ENCODE measurements around the gene NHERF2. TPM values are rescaled to one million over a fixed set of nuclear protein-coding genes. Genes with fewer than 3 reads are reported as not detected.

The NHERF2 gene
- polyA plus RNA-seq, 6 donors from 2014 or later, result not detected

DNA sequence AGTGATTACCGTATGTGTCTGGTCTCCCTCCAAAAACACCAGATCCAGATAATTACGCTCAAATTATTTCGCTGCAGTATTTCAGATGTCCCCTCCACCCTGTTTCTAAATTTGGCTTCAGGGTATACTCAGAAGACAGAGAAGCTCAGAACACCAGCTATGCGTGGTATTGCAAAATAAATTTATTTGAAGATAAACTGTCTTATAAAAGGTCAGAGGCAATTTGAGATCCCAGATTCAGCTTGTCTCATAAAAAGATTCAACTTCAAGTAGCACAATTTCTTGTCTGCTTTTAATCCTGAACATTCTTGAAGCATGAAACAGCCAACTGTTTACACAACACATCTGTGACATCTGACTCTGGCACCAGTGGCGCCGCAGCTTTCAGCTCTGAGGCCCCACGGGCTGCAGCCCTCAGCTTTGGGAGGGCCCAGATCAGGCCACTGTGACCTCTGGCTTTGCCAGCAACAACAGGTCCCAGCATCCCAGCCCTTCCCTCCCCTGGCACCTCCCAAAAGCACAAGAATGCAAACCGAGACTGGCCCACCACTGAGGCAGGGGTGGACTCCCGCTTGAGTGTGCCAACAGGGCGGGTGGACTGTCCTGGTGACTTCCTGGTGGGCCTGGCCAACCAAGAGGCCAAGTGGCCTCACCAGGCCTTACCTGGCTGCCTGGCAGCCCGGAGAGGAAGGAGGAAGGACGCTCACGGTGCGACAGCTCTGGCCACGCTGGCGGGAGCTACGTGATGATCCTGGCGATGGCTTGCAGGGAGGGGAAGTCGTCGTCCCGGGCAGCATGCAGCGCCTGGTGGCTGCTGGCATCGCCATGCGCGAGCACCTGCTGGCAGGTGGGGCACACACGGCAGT, 29.0 kb upstream of the NHERF2 start:
- H3K27ac Mint-ChIP-seq, result peak overlapping the region in 1 of 6 donors; percentile 57
- no peaks in the 10 kb centered on the region for H3K27me3 Mint-ChIP-seq
- H3K36me3 Mint-ChIP-seq, result no peaks in the 10 kb centered on the region
- H3K4me3 Mint-ChIP-seq, result no peak overlapping the region
- ATAC-seq (ENCODE audit: low read depth in 2 of 2) (no peak), DNase-seq (no peak)
- H3K9me3 Mint-ChIP-seq, result no peaks in the 10 kb centered on the region
- H3K4me1 Mint-ChIP-seq, result peaks cover 5 to 10% (median 9%) of the 10 kb centered on the region in 3 donors

GRCh38 chr16:1998360-1998835, 28.3 kb upstream of the NHERF2 start:
- Mint-ChIP-seq H3K27ac (peak overlapping the region in 1 of 6 donors; percentile 2), H3K4me1 (peaks cover 5 to 7% (median 7%) of the 10 kb centered on the region in 3 donors), H3K27me3 (no peaks in the 10 kb centered on the region), H3K9me3 (no peaks in the 10 kb centered on the region), H3K4me3 (no peak overlapping the region), H3K36me3 (no peaks in the 10 kb centered on the region)
- no peak for ATAC-seq (ENCODE audit: low read depth in 2 of 2)
- no peak for DNase-seq

- Mint-ChIP-seq H3K27me3 (no peaks in the 10 kb centered on the region), H3K4me3 (peak overlapping the region in 2 of 8 donors; percentile 10 to 22), H3K4me1 (peaks cover 0 to 3% (median 1%) of the 10 kb centered on the region in 3 donors), H3K27ac (peak overlapping the region in 1 of 6 donors; percentile 67), H3K36me3 (no peaks in the 10 kb centered on the region), H3K9me3 (no peaks in the 10 kb centered on the region)
- ATAC-seq (ENCODE audit: low read depth in 2 of 2), result no peak
- DNase-seq, result no peak
Observed at GRCh38 chr16:1998852-1999801, 27.6 kb upstream of the NHERF2 start.

GRCh38 chr16:1999866-2000514, 26.7 kb upstream of the NHERF2 start:
- Mint-ChIP-seq H3K4me1 (peaks cover 0 to 11% (median 0%) of the 10 kb centered on the region in 3 donors), H3K4me3 (no peak overlapping the region), H3K36me3 (no peaks in the 10 kb centered on the region), H3K9me3 (no peaks in the 10 kb centered on the region), H3K27ac (no peak overlapping the region), H3K27me3 (no peaks in the 10 kb centered on the region)
- DNase-seq (no peak), ATAC-seq (ENCODE audit: low read depth in 2 of 2) (no peak)

DNA sequence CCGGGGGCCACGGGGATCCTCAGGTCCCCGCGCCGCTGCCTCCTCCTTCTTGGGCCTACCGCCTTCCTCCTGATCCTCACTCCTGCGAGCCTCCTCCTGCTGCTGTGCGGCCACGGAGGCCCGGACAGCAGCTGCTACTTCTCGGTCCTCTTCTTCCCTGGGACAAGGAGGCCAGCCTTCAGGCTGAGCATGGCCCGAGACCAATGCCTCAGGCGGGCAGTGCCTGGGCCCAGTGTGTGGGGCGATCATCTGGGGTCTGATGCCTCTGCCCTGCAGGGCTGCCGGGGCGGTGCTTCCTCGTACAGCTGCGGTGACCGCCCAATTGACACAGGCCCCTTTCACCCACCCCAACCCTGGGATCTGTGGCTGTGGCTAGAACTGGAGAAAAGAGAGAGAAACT, 25.7 kb upstream of the NHERF2 start:
- ATAC-seq (ENCODE audit: low read depth in 2 of 2) (no peak), DNase-seq (no peak)
- no peaks in the 10 kb centered on the region for H3K9me3 Mint-ChIP-seq
- H3K4me1 Mint-ChIP-seq, result peaks cover 6 to 22% (median 6%) of the 10 kb centered on the region in 3 donors
- no peaks in the 10 kb centered on the region for H3K36me3 Mint-ChIP-seq
- no peaks in the 10 kb centered on the region for H3K27me3 Mint-ChIP-seq
- H3K27ac Mint-ChIP-seq, result no peak overlapping the region
- no peak overlapping the region for H3K4me3 Mint-ChIP-seq

GRCh38 chr16:2001456-2002355, 25.0 kb upstream of the NHERF2 start:
- peaks cover 11 to 28% (median 13%) of the 10 kb centered on the region in 3 donors for H3K4me1 Mint-ChIP-seq
- H3K9me3 Mint-ChIP-seq, result no peaks in the 10 kb centered on the region
- DNase-seq (no peak), ATAC-seq (ENCODE audit: low read depth in 2 of 2) (no peak)
- H3K27ac Mint-ChIP-seq, result no peak overlapping the region
- H3K4me3 Mint-ChIP-seq, result no peak overlapping the region
- no peaks in the 10 kb centered on the region for H3K36me3 Mint-ChIP-seq
- H3K27me3 Mint-ChIP-seq, result no peaks in the 10 kb centered on the region

- H3K27ac Mint-ChIP-seq, result no peak overlapping the region
Observed at GRCh38 chr16:2002406-2003230, 24.1 kb upstream of the NHERF2 start.

GRCh38 chr16:2003231-2003826, 23.4 kb upstream of the NHERF2 start:
- no peak overlapping the region for H3K27ac Mint-ChIP-seq
- H3K9me3 Mint-ChIP-seq, result no peaks in the 10 kb centered on the region
- H3K36me3 Mint-ChIP-seq, result no peaks in the 10 kb centered on the region
- H3K27me3 Mint-ChIP-seq, result no peaks in the 10 kb centered on the region
- ATAC-seq (ENCODE audit: low read depth in 2 of 2), result no peak
- no peak overlapping the region for H3K4me3 Mint-ChIP-seq
- DNase-seq, result no peak
- peaks cover 26 to 45% (median 28%) of the 10 kb centered on the region in 3 donors for H3K4me1 Mint-ChIP-seq

More at GRCh38 chr16:2002406-2003230, 24.1 kb upstream of the NHERF2 start:
- Mint-ChIP-seq H3K4me1 (peaks cover 19 to 37% (median 21%) of the 10 kb centered on the region in 3 donors), H3K36me3 (no peaks in the 10 kb centered on the region), H3K27me3 (no peaks in the 10 kb centered on the region), H3K4me3 (no peak overlapping the region), H3K9me3 (no peaks in the 10 kb centered on the region)
- DNase-seq (no peak), ATAC-seq (ENCODE audit: low read depth in 2 of 2) (no peak)

DNA sequence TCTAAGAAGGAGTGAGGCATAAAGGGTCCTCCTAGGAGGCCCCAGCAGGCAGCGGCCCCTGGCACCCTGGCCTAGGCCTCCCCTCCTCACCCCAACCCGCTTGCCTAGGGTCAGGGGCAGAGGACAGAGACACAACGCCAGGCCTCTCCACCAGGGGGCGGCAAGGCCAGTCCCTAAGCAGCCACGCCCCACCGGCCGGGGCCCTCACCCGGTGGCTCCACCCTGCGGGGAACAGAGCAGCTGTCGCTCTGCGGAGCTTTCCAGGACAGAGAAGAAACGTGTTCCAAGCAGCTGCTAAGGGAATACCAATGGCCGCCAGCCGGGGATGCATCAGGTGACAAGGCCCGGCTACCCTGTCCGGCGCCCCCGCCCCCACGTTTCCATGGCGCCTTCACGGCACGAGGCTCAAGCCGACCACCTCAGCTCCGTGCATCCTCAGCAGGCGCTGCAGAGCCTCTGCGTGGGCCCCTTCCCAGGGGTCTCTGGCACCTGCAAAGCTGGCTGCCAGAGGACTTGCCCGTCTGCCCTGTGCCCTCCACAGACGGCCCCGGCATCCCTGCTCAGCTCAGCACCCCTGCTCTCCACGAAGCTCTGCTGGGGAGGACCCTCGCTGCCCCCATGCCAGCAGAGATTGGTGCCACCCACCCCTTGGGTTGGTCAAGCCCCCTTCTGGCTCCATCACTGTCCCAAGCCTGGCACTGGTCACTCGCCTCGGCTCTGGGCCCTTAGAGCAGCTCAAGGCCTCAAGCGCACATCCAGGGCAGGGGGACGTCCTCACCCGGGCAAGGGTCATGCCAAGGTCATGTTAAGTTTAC, 22.7 kb upstream of the NHERF2 start:
- Mint-ChIP-seq H3K4me3 (peak overlapping the region in 1 of 8 donors; percentile 21), H3K4me1 (peaks cover 33 to 51% (median 34%) of the 10 kb centered on the region in 3 donors)
- peak; percentile 95 to 99 for ATAC-seq (ENCODE audit: low read depth in 2 of 2)

GRCh38 chr16:2004795-2005517, 21.7 kb upstream of the NHERF2 start:
- Mint-ChIP-seq H3K4me1 (peaks cover 33 to 53% (median 34%) of the 10 kb centered on the region in 3 donors), H3K27ac (peak overlapping the region in 1 of 6 donors; percentile 38), H3K36me3 (no peaks in the 10 kb centered on the region), H3K4me3 (peak overlapping the region in 1 of 8 donors; percentile 74), H3K27me3 (no peaks in the 10 kb centered on the region), H3K9me3 (no peaks in the 10 kb centered on the region)
- ATAC-seq (ENCODE audit: low read depth in 2 of 2) (no peak), DNase-seq (no peak)

More for the DNA sequence above, 22.7 kb upstream of the NHERF2 start:
- H3K27ac Mint-ChIP-seq, result peak overlapping the region in 1 of 6 donors; percentile 47
- no peaks in the 10 kb centered on the region for H3K27me3 Mint-ChIP-seq
- peak; percentile 84 for DNase-seq
- H3K36me3 Mint-ChIP-seq, result no peaks in the 10 kb centered on the region
- H3K9me3 Mint-ChIP-seq, result no peaks in the 10 kb centered on the region

Measured in naive B cell (primary cell).